CD14-positive monocyte (primary cell): Measurements from ENCODE around the gene VOPP1. TPM values are rescaled to one million over a fixed set of nuclear protein-coding genes. Genes with fewer than 3 reads are reported as not detected.

Experiments used
- DNase-seq, 3 donors: peaks; one replicate each; pipeline ENCODE4 v3.0.0-alpha.2; 2011 to 2022
- H2AFZ ChIP-seq: 2 replicates; pipeline ENCODE4 v1.6.0; 2012; ENCODE audit warnings: mild to moderate bottlenecking, low read depth, low read length, inconsistent platforms; ENCODE audit not compliant: insufficient read depth, poor library complexity, severe bottlenecking
- H3K27ac ChIP-seq, 2 donors: 1 replicate in 1 of 2; 2 replicates in 1 of 2; pipeline ENCODE4 v1.5.1; 2012 to 2013; ENCODE audit warnings: low read length in 2 of 2, control low read depth in 1 of 2, inconsistent platforms in 1 of 2, low read depth in 1 of 2, mild to moderate bottlenecking in 1 of 2
- H3K27me3 ChIP-seq, 2 donors: one replicate each; pipeline versions ENCODE4 v1.6.0 to v1.6.1; 2011 to 2013; ENCODE audit warnings: low read length in 2 of 2; ENCODE audit not compliant: control insufficient read depth in 2 of 2, insufficient read depth in 2 of 2
- H3K36me3 ChIP-seq, 2 donors: replicated peaks in 1 of 2; 1 replicate in 1 of 2; 2 replicates in 1 of 2; pipeline versions ENCODE4 v1.5.1 to v1.6.1; 2012 to 2013; ENCODE audit warnings: low read length in 2 of 2, control low read depth in 1 of 2, inconsistent platforms in 1 of 2, mild to moderate bottlenecking in 1 of 2; ENCODE audit not compliant: insufficient read depth in 2 of 2, control insufficient read depth in 1 of 2
- H3K4me1 ChIP-seq, 2 donors: 1 replicate in 1 of 2; 2 replicates in 1 of 2; pipeline versions ENCODE4 v1.5.1 to v1.6.1; 2012 to 2013; ENCODE audit warnings: low read length in 2 of 2, control low read depth in 1 of 2, inconsistent platforms in 1 of 2, mild to moderate bottlenecking in 1 of 2, moderate library complexity in 1 of 2; ENCODE audit not compliant: insufficient read depth in 2 of 2, control insufficient read depth in 1 of 2
- H3K4me2 ChIP-seq: replicated peaks from 2 replicates; pipeline ENCODE3; 2012; ENCODE audit warnings: low read length, moderate library complexity, mild to moderate bottlenecking; ENCODE audit not compliant: poor library complexity, severe bottlenecking; ENCODE audit errors: extremely low read depth
- H3K4me3 ChIP-seq, 3 experiments: fragments of 200-600 bp in 1 of 3; sonication (generic) in 1 of 3; replicated peaks in 1 of 3; 1 replicate in 2 of 3; 2 replicates in 1 of 3; pipeline ENCODE4 v1.5.1; 2011 to 2013; ENCODE audit warnings: low read length in 3 of 3, mild to moderate bottlenecking in 3 of 3, control low read depth in 2 of 3, low read depth in 2 of 3, inconsistent platforms in 1 of 3, moderate library complexity in 1 of 3
- H3K79me2 ChIP-seq: 2 replicates; pipeline ENCODE4 v1.6.0; 2012; ENCODE audit warnings: mild to moderate bottlenecking, control low read depth, inconsistent platforms, low read length, moderate library complexity; ENCODE audit not compliant: insufficient read depth
- H3K9ac ChIP-seq: 2 replicates; pipeline ENCODE4 v1.6.0; 2017; ENCODE audit warnings: low read length, mild to moderate bottlenecking; ENCODE audit not compliant: insufficient read depth, poor library complexity, severe bottlenecking
- H3K9me3 ChIP-seq, 2 donors: replicated peaks in 1 of 2; 1 replicate in 1 of 2; 2 replicates in 1 of 2; pipeline versions ENCODE4 v1.5.1 to v1.6.1; 2012 to 2013; ENCODE audit warnings: low read length in 2 of 2, control low read depth in 1 of 2; ENCODE audit not compliant: control insufficient read depth in 1 of 2, insufficient read depth in 1 of 2
- H4K20me1 ChIP-seq: 2 replicates; pipeline ENCODE4 v1.6.0; 2012; ENCODE audit warnings: mild to moderate bottlenecking, low read length, control low read depth, moderate library complexity; ENCODE audit not compliant: insufficient read depth
- H3K27ac Mint-ChIP-seq, 7 donors: one replicate each; pipeline ENCODE4 v1.8.0; 2020; ENCODE audit warnings: mild to moderate bottlenecking in 7 of 7, mixed read lengths in 7 of 7, moderate library complexity in 6 of 7, inconsistent platforms in 2 of 7
- H3K27me3 Mint-ChIP-seq, 3 donors: one replicate each; pipeline ENCODE4 v1.8.0; 2021 to 2022; ENCODE audit warnings: low read depth in 3 of 3, mild to moderate bottlenecking in 3 of 3, mixed read lengths in 3 of 3, moderate library complexity in 3 of 3, inconsistent platforms in 1 of 3
- H3K36me3 Mint-ChIP-seq, 2 donors: one replicate each; pipeline ENCODE4 v1.8.0; 2020; ENCODE audit warnings: mixed read lengths in 2 of 2, inconsistent platforms in 1 of 2, mild to moderate bottlenecking in 1 of 2
- H3K4me1 Mint-ChIP-seq: one replicate; pipeline ENCODE4 v1.8.0; 2020; ENCODE audit warnings: mild to moderate bottlenecking, mixed read lengths
- H3K4me3 Mint-ChIP-seq, 2 donors: one replicate each; pipeline ENCODE4 v1.8.0; 2020; ENCODE audit warnings: mild to moderate bottlenecking in 2 of 2, mixed read lengths in 2 of 2, moderate library complexity in 1 of 2
- H3K9me3 Mint-ChIP-seq, 7 donors: one replicate each; pipeline ENCODE4 v1.8.0; 2020 to 2022; ENCODE audit warnings: mixed read lengths in 7 of 7, mild to moderate bottlenecking in 6 of 7, moderate library complexity in 6 of 7, inconsistent platforms in 2 of 7
- WGBS: methylation state at CpG from one replicate; pipeline ENCODE4 v1.1.5; 2013; ENCODE audit warnings: missing lambda C conversion rate; ENCODE audit not compliant: insufficient coverage; 5-methylcytosine and 5-hydroxymethylcytosine counted together
- intact Hi-C, 2 donors: fragments of 100-400 bp; cut with micrococcal nuclease; formaldehyde crosslinking; loops; one replicate each; pipeline versions ENCODE4 v1.15.0 to v1.15.1; 2023
- polyA plus RNA-seq, 3 donors: library from polyadenylated mRNA; depleted of rRNA in 1 of 3; unstranded in 2 of 3; stranded (reverse) in 1 of 3; fragments of 300-500 nt in 2 of 3; fragments of >200 nt in 1 of 3; fragmentation: Illumina TruSeq in 2 of 3; gene quantifications; 1 replicate in 2 of 3; 2 replicates in 1 of 3; pipeline ENCODE4 v1.2.3, GENCODE V29; 2012 to 2021
- TF ChIP-seq, protein P1 (sequence below): fragments of 200-600 bp; IDR thresholded peaks from one replicate; pipeline ENCODE4 v1.8.0; 2022; ENCODE audit warnings: antibody characterized with exemption, mild to moderate bottlenecking

VOPP1 gene
- polyA plus RNA-seq, 3 donors, result 16.7 to 22.1 (median 18.0) TPM

DNA sequence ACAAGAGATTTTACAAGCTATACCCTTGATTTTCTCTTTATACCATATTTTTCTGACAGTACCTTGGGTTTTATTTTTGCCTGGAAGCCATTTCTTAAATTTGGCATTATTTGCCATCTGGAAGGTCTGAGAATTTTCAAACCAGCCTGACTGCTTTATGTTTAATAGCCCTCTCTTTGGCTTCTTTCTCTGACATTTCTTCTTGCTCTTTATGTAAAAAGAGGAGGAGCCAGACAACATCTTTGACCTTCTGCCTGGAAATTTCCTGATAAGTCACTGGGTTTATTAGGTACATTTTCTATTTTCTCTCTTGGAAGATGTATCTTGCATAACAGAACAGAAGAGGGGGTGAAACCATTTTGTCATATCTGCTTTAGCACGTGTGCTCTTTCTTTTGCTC lies 127.5 kb downstream of the VOPP1 start:
- H3K27ac Mint-ChIP-seq, result no peak overlapping the region
- WGBS, result no CpG with 5 or more reads among the region's 1 CpG

DNA sequence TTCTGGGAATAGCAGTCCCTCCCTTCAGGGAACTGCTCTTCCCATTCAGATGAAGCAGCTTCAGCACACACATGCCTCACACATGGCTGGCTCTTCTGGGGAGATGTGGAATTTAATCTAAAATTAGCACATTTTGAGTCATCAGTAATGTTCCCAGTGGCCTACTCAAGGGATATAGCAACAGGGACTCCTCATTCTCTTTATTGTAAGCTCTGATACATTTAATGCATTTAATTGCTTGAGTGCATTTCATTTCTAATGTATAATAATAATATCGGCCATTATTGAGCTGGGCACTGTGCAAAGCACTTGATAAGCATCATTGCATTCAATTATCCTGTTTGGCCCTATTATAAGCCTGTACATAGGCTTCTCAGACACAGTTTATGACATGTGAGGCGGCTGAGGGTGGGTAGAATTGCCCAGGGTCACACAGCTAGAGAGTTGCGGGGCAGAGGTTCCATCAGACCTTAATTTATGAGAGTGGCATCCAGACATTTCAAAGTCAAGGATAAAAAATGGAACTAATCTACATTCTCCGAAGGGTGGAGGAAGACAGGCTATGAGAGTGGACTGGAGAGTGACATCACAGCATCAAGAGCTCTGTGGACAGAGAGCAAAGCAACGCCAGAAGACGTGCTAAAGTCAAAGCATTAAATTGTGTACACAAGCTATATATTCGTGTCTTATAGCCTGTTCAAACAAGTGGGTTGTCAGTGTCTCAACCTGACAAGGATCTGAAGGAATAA lies 130.4 kb downstream of the VOPP1 start:
- Histone ChIP-seq H4K20me1 (no peaks in the 10 kb centered on the region), H3K4me2 (no peak overlapping the region), H3K9ac (no peak overlapping the region), H3K27me3 (no peaks in the 10 kb centered on the region), H2AFZ (no peak overlapping the region), H3K79me2 (no peaks in the 10 kb centered on the region), H3K27ac (no peak overlapping the region), H3K4me3 (no peak overlapping the region), H3K9me3 (peaks cover 0 to 6% of the 10 kb centered on the region in 2 donors), H3K36me3 (no peaks in the 10 kb centered on the region), H3K4me1 (no peaks in the 10 kb centered on the region)
- Mint-ChIP-seq H3K4me3 (no peak overlapping the region), H3K27me3 (peaks cover 0 to 7% (median 1%) of the 10 kb centered on the region in 3 donors), H3K4me1 (no peaks in the 10 kb centered on the region), H3K36me3 (no peaks in the 10 kb centered on the region), H3K9me3 (peaks cover 6 to 14% (median 9%) of the 10 kb centered on the region in 7 donors), H3K27ac (no peak overlapping the region)
- WGBS, result 93% methylated on average over 2 of the region's 7 CpGs
- intact Hi-C loops, result no loop called here
- no peak for DNase-seq
- TF ChIP-seq, protein P1, sequence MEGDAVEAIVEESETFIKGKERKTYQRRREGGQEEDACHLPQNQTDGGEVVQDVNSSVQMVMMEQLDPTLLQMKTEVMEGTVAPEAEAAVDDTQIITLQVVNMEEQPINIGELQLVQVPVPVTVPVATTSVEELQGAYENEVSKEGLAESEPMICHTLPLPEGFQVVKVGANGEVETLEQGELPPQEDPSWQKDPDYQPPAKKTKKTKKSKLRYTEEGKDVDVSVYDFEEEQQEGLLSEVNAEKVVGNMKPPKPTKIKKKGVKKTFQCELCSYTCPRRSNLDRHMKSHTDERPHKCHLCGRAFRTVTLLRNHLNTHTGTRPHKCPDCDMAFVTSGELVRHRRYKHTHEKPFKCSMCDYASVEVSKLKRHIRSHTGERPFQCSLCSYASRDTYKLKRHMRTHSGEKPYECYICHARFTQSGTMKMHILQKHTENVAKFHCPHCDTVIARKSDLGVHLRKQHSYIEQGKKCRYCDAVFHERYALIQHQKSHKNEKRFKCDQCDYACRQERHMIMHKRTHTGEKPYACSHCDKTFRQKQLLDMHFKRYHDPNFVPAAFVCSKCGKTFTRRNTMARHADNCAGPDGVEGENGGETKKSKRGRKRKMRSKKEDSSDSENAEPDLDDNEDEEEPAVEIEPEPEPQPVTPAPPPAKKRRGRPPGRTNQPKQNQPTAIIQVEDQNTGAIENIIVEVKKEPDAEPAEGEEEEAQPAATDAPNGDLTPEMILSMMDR, result no peak

More for the DNA sequence above, 127.5 kb downstream of the VOPP1 start:
- H3K27me3 Mint-ChIP-seq, result peaks cover 12 to 18% (median 17%) of the 10 kb centered on the region in 3 donors
- H3K9me3 ChIP-seq, result peaks cover 0 to 15% of the 10 kb centered on the region in 2 donors
- no peak overlapping the region for H3K4me3 Mint-ChIP-seq
- TF ChIP-seq, protein P1, result no peak
- H3K9ac ChIP-seq, result no peak overlapping the region
- no peaks in the 10 kb centered on the region for H3K36me3 Mint-ChIP-seq
- no peak overlapping the region for H3K4me3 ChIP-seq
- peaks cover 0 to 8% of the 10 kb centered on the region in 2 donors for H3K27me3 ChIP-seq
- no peaks in the 10 kb centered on the region for H3K79me2 ChIP-seq
- intact Hi-C loops, result no loop called here
- H3K4me1 ChIP-seq, result no peaks in the 10 kb centered on the region
- H4K20me1 ChIP-seq, result no peaks in the 10 kb centered on the region
- H3K4me1 Mint-ChIP-seq, result no peaks in the 10 kb centered on the region
- DNase-seq, result no peak
- no peak overlapping the region for H2AFZ ChIP-seq
- H3K9me3 Mint-ChIP-seq, result peaks cover 8 to 18% (median 13%) of the 10 kb centered on the region in 7 donors
- no peak overlapping the region for H3K27ac ChIP-seq
- no peak overlapping the region for H3K4me2 ChIP-seq
- H3K36me3 ChIP-seq, result no peaks in the 10 kb centered on the region
